MV-4-11 (cell line): ENCODE results near the gene ZNF536.
"Not testable (repeated sequence)": the region's sequence is repeated elsewhere in the genome, so short reads cannot be mapped to it uniquely, and the experiment has no call there.

Source experiments
- DNase-seq: peaks from one replicate; lab custom pipeline; 2025; lab: John Stamatoyannopoulos, UW

Gene ZNF536

DNA sequence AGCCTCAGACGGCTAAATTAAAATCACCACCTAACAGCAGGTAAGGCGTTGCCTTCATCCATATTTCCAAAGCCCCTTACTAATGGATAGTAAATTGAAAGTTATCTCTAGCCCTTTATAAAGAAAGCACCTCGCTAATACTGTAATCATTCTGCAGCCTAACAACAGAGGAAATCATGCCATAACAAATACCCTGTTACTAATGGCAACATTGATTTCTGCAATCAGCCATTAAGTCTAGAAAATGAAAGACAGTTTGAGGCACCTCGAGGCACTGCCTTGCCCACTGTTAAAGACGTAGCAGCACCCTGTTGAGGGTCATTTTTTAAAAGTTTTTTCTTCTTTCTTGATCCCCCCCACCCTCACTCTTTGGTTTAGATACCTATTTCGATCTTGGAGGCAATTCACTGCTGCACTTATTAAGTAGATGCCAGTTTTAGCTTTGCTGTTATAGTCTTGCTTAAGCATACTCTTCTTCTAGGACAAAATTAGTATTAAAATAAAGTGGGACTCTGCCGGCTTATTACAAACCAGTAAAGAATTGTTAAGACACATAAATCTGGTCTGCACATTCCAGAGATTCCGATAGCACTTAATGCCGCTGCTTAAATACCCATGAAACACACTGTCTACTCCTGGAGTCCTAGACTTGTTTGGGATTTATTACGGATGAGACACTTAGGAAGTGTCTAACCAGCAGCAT is 74.8 kb downstream of the ZNF536 start:
- no peak for DNase-seq

DNA sequence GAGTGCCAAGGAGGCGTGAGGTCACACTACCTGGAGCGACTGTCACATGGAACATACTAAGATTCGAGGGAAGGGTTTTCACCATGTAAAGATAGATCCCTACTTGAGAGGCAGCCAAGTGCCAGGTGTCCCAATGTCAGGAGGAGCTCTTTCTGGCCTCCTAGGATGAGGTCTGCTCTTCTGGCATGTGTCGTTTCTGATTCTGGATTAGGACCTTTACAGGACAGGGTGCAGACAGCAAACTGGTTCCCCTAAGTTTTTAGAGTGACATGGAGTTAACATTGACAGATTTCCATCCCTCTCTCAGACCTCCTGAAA is 75.3 kb downstream of the ZNF536 start:
- no peak for DNase-seq

DNA sequence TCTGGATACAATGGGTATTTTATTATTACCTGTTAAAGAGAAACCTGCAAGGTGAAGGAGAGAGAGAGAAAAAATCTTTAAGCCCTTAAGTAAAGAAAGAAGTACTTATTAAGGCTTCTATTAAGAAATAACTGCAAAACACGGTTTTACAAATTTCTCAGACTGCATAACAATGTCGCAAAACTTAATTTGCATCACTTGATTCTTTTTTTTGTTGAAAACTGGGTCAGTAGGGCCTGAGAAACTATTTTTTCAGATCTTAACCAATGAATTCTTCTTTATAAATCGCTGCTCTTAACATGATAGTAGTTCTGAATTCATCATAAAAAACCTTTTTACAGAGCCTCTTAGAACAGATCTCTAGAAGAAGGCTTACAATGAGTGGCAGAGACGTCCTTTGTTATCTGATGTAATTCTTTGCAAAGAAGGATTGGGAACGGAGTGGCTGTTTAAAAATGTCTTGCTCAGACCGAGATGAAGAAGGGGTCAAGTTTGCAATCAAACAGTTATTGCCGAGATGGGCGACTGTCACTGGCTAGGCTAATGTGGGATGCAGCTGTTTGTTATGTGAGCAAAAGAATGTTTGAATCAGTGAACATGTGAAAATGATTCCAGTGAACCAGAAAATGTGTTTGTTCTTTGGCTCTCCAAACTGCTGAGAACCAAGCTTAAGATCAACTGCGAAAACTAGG is 76.3 kb downstream of the ZNF536 start:
- DNase-seq, result no peak

- DNase-seq, result no peak
These were observed 77.0 kb downstream of the ZNF536 start for GRCh38 chr19:30449078-30449590.

GRCh38 chr19:30449673-30450072 is 77.5 kb downstream of the ZNF536 start:
- no peak for DNase-seq

GRCh38 chr19:30450100-30450499 is 77.9 kb downstream of the ZNF536 start:
- no peak for DNase-seq

DNA sequence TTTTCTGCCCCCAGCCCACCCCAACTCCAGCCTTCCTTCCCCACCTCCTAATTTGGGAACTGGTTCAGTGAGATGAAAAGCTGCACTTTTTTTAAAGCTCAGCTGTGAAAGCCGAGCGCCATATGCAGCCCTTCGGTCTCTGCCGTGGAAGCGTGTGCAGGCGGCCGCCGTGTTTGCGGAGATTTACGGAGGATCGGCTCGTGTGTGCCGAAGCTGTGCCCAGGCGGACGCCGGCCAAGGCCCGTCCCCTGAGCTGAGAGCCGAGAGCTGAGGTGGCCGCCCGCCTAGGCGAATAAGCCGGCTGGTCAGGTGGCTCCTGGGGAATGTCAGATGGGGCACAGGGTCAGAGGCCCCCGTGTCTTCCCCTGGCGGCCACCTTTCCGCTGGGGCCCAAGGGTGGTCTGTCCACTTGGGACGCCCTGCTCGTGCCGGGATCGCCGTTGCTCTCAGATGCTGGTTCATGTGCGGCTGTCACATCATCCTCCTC is 78.7 kb downstream of the ZNF536 start:
- DNase-seq, result no peak

GRCh38 chr19:30452931-30453330 is 80.7 kb downstream of the ZNF536 start:
- no peak for DNase-seq

DNA sequence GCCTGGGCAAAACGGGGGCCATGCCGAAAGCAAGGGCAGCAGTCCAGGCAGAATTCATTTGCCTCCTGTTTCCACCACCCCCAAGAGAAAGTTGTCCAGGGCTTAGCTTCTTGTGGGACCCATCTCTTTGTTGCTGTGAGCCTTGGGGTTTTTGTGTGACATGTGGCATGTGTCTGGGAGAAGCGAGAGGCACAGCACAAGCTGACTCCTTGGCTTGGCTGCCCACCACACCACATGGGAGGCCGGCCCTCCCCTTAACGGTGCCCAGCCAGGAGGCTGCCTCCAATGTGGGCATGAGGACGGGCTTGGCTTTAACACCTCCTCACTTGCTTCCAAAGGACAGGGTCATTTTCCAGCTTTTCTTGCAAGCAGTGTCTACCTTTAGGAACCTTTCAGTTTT is 81.6 kb downstream of the ZNF536 start:
- no peak for DNase-seq

DNA sequence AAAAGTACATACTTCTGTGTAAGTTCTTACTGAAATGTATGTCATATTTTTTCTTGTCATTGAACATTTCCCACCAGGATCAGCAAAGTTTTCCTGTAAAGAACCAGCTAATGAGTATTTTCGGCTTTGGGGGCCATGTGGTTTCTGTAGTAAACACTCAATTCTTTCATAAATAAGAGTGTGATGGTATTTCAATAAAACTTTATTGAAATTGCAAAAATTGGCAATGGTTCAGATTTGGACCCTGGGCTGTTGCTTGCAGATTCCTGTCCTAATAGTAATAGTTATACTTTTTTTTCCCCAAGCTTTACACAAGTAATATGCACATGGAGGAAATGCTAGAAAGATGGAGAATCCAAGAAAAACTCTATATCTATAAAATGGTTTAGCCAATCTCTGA is 83.7 kb downstream of the ZNF536 start:
- no peak for DNase-seq

GRCh38 chr19:30457484-30457883 is 85.3 kb downstream of the ZNF536 start:
- no peak for DNase-seq

- no peak for DNase-seq
These were observed 87.7 kb downstream of the ZNF536 start for GRCh38 chr19:30459859-30460258.

DNA sequence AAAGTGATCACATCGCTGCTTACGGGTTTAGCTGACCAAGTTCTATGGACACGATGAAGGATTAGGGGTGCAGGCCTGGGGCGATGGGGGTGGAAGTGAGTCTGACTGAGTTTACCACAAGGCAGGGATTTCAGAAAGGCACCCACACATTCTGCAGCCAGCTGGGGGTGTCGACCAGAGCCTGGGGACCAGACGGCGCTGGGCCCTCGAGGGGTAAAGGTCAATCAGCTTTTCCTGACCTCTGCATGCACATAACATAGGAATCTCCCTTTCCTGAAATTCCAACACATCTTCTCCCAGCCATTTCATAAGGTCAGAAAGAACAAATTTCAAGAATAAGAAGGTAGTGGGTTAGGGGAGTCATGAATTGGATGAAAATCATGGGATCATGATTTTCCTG is 92.0 kb downstream of the ZNF536 start:
- DNase-seq, result no peak

- DNase-seq, result not testable (repeated sequence)
These were observed 94.4 kb downstream of the ZNF536 start for GRCh38 chr19:30466598-30466997.

DNA sequence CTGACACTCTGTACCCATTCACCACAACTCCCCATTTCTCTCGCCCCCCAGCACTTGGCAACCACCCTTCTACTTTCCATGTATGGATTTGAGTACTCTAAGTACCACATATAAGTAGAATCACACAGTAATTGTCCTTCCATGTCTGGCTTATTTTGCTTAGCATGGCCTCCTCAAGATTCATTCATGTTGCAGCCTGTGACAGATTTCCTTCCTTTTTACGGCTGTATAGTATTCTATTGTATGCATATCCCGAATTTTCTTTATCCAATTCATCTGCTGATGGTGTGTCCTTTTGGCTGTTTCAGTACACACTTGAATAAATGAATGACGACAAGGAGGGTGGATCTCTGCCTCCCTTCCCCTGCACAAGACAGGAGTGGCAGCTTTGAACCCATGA is 95.1 kb downstream of the ZNF536 start:
- no peak for DNase-seq

DNA sequence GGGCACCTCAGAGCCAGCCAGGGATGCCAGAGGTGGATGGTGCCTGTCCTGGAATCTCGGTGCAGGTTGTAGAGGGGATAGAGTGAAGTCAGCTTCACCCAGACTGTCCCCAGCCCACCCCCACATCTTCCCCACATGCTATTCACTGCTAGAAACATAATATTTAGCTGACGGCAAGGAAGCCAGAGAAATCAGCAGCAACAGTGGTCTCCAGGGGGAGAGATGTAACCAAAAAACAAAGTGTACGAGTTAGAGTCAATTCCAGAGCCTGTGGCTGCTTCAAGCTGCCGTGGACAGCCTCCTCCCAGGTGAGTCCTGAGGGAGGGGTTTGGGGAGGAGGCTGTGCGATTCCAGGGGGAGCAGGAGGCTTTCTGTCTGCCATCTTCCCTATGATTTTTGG is 97.6 kb downstream of the ZNF536 start:
- no peak for DNase-seq

GRCh38 chr19:30471441-30471840 is 99.3 kb downstream of the ZNF536 start:
- no peak for DNase-seq

DNA sequence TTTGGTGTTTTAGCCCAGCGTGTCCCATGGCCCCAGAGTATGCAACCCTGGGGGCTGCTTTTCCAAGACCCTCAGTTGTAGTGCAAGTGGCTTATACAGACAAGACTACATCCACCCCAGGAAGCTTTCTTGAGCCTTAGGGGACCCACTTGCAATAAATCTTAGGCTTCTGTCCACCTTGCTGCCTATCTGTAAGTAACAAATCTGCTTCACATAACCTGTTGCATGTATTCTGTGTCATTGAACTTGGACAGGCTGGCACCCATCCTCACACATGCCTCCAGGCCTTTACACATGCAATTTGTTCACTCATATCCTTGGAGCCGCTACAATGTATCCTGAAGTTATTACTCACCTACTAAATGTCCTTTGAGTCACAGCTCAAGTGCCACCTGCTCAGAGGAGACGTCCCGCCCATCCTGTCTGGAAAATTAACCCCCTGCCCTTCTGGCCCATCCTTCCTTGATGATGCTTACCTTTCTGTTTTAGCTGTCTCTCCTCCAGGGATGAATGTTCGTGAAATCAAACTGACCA is 101.2 kb downstream of the ZNF536 start:
- DNase-seq, result no peak

DNA sequence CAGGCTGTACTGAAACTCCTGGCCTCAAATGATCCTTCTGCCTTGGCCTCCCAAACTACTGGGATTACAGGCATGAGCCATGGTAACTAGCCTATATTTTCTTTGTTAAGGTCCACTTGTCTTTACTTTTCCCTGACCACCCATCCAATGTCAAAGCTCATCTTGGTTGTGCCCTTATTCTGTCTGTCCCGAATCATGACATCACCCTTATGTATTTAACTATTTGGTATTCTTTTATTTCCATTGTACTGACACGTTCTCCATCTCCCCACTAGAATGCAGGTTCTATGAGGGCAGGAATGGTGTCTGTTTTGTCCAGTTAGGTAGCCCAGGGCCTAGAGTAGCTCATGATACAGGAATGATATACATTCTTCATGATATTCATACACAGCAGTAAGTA is 104.8 kb downstream of the ZNF536 start:
- DNase-seq, result no peak

- no peak for DNase-seq
These were observed 107.0 kb downstream of the ZNF536 start for GRCh38 chr19:30479231-30479630.

DNA sequence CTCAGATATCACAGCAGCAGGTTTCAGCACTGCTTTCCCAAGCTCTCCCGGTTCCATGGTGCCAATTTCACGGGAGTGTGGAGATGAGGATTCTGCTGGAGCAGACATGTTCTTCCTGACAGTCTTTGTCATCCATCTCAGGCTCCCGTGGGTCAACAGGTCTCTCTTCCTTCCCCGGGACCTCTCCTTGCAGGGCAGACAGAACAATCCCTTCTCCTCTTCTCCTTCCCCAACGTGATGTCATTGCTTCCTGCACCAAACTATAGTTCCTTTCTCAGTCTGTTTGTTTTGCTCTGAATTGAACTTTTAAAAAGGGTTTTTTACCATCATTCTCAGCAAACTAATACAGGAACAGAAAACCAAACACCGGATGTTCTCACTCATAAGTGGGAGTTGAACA is 107.9 kb downstream of the ZNF536 start:
- peak; percentile 30 for DNase-seq

DNA sequence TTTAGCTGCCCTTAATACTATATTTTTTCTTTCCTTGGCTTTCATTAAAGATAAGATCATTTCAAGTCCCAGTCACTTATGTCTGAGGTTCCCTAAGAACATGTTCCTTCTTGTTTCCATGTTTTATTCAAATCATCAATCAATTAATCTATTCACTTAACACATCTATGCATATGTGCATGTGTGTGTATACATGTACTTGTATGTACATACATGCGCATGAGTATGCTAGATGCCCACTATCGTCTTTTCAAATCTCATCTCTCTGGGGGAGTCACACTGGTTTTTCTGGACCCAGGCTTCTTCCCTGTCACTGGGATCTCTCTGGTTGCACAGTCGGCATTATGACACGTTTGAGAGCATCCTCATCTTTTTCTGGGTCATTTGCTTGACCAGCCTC is 108.9 kb downstream of the ZNF536 start:
- DNase-seq, result no peak

- no peak for DNase-seq
These were observed 109.6 kb downstream of the ZNF536 start for GRCh38 chr19:30481823-30482222.
